ENCODE data around the gene ARHGAP44. TPM values are rescaled to one million over a fixed set of nuclear protein-coding genes. Genes with fewer than 3 reads are reported as not detected.

ARHGAP44 gene
- 16.4 TPM for total RNA-seq

- peak; percentile 65 for DNase-seq
Measured at GRCh38 chr17:12789481-12790248, at the start of gene ARHGAP44. Gene ARHGAP44 (plus strand): TSS chr17:12789498. CDS start chr17:12789839, 341 bp downstream.

- DNase-seq, result no peak
Measured at GRCh38 chr17:12739500-12739899, 49.8 kb upstream of the ARHGAP44 start.

DNA sequence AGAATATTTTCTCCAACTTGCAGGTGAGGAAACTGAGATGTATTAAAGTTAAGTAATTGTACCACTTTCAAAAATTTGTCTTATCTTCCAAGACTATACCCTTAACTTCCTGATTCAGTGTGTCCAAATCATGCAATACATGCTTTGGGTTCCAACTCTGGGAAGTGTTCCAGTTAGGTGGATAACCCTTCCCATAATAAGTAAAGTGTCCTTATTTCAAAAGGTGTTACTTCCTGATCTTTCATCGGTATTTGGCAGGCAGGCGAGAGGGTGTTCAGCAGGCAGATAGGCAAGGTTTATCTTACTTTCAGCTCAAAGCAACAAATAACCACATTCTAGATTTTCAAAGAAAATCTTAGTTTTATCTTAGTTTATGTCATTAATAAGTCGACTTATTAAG lies 46.3 kb upstream of the ARHGAP44 start:
- DNase-seq, result no peak

GRCh38 chr17:12744298-12744697 lies 45.0 kb upstream of the ARHGAP44 start:
- DNase-seq, result no peak

DNA sequence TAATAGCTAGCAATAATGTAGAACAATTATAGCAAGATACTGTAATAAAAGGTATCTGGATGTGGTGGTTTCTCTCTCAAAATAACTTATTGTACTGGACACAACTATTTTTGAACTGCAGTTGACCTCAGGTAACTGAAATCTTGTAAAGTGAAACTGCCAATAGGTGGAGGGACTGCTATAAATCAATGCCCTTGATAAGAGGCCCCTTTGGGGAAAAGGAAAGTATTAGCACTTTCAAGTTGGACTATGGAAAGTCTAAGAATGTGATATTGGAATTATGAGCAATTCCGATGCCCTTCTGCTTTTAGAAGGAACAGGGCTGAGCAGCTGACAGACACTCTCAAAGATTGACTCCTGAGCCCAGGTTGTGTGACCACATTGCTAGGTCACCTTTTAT lies 44.5 kb upstream of the ARHGAP44 start:
- DNase-seq, result no peak

DNA sequence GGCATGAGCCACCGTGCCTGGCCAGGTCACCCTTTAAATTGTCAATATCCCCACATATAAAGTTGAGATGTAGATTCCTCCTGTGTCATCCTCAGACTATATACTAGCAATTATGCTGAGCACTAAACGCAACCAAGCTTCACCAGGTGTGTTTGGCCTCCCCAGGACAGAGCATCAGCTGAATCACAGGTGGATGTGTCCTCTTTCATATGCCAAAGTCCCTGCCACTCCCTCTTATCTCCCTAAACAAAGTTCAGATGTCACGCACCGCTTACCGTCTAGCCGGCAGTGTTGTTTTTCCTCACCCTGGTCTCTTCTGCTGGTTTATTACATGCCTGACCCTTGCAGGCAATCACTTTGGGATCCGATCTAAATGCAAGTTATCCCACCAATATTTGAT lies 43.8 kb upstream of the ARHGAP44 start:
- no peak for DNase-seq

GRCh38 chr17:12756786-12757185 lies 32.5 kb upstream of the ARHGAP44 start:
- DNase-seq, result no peak

DNA sequence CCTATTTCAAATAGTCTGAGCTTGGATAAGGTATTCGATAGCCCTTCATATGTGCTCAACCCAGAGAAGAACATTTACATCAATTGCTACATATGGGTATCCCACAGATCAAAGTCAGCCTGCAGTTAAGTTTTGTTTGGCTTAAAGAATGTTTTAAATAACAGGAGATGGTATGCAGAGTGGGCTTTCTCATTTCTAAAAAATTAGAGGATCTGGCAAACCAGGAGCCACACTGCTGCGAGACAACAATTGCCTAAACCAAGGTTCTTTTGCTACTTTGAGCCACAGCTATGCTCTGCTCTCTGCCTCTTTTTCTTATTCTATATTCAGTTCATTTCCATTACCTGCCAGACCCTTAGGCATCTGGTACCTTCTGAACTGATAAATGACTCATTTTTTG lies 30.2 kb upstream of the ARHGAP44 start:
- DNase-seq, result no peak

GRCh38 chr17:12765548-12765947 lies 23.8 kb upstream of the ARHGAP44 start:
- DNase-seq, result peak; percentile 16

DNA sequence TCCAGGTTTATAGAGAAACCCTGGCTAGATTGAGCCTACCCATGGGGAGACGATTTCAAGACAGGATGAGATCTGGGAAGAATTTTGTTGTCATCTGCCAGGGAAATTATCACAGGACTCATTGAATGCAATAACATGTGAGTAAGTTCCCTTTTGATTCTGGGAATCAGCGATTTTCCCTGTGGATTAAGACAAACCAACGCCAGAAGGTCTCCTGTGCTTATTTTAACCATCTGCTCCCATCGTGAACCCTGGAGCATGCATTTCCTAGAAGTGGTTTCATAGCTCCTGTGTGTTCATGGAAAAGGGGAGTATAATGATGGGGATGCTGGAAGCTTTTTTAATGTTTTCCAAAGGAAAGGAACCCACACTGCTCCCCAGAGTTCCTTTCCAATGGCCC lies 21.0 kb upstream of the ARHGAP44 start:
- DNase-seq, result no peak

- DNase-seq, result no peak
Measured at GRCh38 chr17:12769981-12770380, 19.3 kb upstream of the ARHGAP44 start.

GRCh38 chr17:12773153-12773552 lies 16.1 kb upstream of the ARHGAP44 start:
- no peak for DNase-seq

- no peak for DNase-seq
Measured at GRCh38 chr17:12789075-12789480, 220 bp upstream of the ARHGAP44 start.

GRCh38 chr17:12790249-12791106 lies 1.2 kb downstream of the ARHGAP44 start:
- DNase-seq, result no peak

DNA sequence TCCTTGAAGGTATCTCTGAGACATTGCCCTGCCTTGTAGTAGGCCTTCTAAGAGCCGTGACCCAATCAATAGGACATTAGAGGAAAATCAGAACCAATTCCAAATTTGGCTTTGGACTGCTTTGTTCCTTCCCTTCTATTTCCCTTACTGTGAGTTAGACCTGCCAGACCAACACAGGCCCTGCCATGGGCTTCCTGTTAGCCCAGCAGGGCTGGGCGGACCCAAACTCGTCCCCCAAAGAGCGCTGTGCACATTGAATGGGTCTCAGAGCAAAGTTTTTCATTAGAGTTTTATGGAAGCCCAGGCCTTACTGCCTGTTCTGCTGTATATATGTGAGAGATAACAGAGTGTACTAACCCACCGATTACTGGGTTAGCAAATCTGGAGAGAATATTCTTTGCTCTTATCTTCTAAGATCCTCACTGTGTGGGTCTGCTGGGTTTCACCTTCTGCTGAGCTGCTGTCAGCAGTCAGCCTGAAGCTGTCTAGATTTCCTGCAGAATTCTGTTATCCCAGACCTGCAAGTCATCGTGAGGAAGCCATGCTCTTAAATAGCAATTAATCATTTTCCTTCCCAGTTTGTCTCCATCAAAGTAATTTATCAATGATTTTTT lies 5.7 kb downstream of the ARHGAP44 start:
- DNase-seq, result no peak

GRCh38 chr17:12800855-12801365 lies 11.6 kb downstream of the ARHGAP44 start:
- no peak for DNase-seq

DNA sequence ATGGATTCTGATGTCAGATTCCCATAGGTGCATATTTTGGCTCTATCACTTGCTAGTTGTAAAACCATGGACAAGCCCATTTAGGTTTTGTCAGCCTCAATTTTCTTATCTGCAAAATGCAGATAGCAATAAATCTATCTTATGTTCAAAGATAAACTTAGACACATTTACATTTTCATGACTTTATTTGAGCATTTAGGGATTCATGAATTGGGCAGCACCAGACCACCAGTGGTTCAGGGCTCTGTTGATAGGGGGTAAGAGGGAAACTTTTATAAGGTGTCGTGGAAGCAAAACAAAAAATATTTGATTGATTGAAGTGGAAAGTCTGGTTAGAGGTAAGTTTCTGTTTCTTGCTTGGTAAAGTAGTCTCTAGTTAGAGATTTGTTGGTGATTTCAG lies 17.3 kb downstream of the ARHGAP44 start:
- no peak for DNase-seq

DNA sequence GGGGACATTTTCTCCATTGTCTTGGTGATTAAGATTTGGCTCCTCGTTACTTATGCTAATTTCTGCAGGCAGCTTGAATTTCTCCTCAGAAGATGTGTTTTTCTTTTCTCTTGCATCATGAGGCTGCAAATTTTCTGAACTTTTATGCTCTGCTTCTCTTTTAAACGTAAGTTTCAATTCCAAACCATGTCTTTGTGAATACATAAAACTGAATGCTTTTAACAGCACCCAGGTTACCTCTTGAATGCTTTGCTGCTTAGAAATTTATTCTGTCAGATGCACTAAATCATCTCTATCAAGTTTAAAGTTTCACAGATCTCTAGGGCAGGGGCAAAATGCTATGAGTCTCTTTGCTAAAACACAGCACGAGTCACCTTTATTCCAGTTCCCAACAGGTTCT lies 19.4 kb downstream of the ARHGAP44 start:
- no peak for DNase-seq

DNA sequence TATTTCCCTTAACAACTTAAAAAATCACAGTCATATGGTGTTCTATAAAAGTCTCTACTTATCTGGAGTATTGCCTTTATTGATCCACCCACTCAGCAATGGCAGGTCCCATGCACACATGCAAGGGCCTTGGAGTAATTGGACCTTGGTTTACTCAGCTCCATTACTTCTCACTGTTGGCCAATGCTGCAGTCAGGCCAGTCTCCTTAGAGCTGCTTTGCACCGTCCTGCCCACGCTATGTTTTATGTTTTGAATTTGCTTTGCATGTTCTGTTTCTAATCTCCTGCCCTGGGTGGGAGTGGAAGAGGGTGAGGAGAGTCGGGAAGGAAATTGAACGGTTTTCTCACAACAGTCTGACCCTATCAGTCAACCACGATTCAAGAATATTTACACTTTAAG lies 23.6 kb downstream of the ARHGAP44 start:
- no peak for DNase-seq

GRCh38 chr17:12813664-12814063 lies 24.4 kb downstream of the ARHGAP44 start:
- no peak for DNase-seq

- no peak for DNase-seq
Measured at GRCh38 chr17:12814718-12815117, 25.4 kb downstream of the ARHGAP44 start.

DNA sequence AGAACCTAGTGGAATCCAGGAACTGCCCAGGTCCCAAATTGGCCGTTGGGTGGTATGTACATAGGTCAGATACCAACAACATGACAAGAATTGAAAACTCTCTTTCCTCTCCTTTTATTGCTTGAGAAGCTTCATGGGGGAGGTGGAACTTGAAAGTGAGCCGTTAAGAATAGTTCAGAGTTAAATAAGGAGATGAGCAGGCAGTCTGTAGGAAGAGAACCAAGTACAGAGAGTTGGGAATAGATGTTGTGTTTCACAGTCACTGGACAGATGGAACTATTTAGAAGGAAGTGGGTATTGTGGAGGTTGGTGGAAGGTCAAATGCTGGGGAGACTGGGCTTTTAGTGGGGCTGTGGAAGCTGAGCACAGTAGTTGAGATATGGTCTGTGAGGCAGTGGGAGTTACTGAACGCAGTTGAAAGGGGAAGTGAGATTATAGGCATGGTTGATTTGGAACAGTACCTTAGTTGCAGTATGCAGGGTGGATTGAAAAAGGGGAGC lies 26.4 kb downstream of the ARHGAP44 start:
- DNase-seq, result no peak
